ENCODE measurements around the gene OBP2A.

OBP2A gene

DNA sequence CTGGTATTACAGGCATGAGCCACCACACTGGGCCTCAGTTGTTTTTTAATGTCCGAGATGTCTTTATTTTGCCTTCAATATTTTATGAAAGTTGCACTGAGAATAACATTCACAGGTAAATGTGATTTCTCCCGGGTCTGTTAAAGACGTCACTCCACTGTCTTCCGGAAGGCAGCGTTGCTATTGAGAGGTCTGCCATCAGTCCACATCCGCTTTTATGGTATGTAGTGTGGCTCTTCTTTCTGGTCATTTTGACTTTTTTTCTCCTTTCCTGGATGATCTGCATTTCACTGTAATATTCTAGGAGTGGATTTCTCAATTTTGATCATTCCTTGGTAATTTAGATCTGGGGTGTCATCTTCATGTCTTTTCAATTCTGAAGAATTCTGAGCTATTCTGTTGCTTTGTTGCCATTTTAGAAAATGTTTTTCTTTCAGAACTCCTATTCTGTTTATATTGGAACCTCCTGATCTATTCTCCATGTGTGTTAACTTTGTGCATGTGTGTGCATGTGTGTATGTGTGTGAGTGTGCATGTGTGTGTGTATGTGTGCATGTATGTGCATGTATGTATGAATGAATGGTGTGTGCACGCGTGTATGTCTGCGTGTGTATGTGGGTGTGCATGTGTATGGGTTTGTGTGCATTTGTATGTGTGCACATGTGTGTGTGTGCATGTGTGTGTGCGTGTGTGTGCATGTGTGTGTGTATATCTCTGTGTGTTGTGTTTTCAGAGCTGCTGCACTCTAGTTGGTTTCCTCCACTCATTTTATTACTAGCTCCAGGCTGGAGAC is 26.6 kb upstream of the OBP2A start:
- Histone ChIP-seq H3K27ac (ENCODE audit: low read depth, low read length, poor library complexity, severe bottlenecking) (no peak overlapping the region), H3K79me2 (ENCODE audit: insufficient read depth, low read length) (no peaks in the 10 kb centered on the region), H3K4me3 (ENCODE audit: low read depth, low read length, poor library complexity, severe bottlenecking) (no peak overlapping the region), H3K9ac (ENCODE audit: low read length) (no peak overlapping the region), H3K36me3 (ENCODE audit: insufficient read depth, low read length) (no peaks in the 10 kb centered on the region), H3F3A (ENCODE audit: insufficient read depth, low read length) (no peaks in the 10 kb centered on the region), H3K9me3 (ENCODE audit: low read length) (no peaks in the 10 kb centered on the region), H3K9me2 (ENCODE audit: low read depth, low read length) (no peaks in the 10 kb centered on the region), H3K4me1 (ENCODE audit: insufficient read depth, low read length, severe bottlenecking) (no peaks in the 10 kb centered on the region), H4K20me1 (ENCODE audit: insufficient read depth, low read length) (no peaks in the 10 kb centered on the region), H2AFZ (ENCODE audit: low read length) (no peak overlapping the region), H3K4me2 (ENCODE audit: low read length) (no peak overlapping the region), H3K27me3 (ENCODE audit: insufficient read depth, low read length) (peaks cover 6% of the 10 kb centered on the region; the same call in 1 of the 2 replicates)
- no peak for TF ChIP-seq EZH2 (IDR thresholded peaks at IDR 0.05; ENCODE audit: borderline replicate concordance, low read length)
- TF ChIP-seq, protein P1, sequence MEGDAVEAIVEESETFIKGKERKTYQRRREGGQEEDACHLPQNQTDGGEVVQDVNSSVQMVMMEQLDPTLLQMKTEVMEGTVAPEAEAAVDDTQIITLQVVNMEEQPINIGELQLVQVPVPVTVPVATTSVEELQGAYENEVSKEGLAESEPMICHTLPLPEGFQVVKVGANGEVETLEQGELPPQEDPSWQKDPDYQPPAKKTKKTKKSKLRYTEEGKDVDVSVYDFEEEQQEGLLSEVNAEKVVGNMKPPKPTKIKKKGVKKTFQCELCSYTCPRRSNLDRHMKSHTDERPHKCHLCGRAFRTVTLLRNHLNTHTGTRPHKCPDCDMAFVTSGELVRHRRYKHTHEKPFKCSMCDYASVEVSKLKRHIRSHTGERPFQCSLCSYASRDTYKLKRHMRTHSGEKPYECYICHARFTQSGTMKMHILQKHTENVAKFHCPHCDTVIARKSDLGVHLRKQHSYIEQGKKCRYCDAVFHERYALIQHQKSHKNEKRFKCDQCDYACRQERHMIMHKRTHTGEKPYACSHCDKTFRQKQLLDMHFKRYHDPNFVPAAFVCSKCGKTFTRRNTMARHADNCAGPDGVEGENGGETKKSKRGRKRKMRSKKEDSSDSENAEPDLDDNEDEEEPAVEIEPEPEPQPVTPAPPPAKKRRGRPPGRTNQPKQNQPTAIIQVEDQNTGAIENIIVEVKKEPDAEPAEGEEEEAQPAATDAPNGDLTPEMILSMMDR (IDR thresholded peaks at IDR 0.05; ENCODE audit: low read length): no peak

DNA sequence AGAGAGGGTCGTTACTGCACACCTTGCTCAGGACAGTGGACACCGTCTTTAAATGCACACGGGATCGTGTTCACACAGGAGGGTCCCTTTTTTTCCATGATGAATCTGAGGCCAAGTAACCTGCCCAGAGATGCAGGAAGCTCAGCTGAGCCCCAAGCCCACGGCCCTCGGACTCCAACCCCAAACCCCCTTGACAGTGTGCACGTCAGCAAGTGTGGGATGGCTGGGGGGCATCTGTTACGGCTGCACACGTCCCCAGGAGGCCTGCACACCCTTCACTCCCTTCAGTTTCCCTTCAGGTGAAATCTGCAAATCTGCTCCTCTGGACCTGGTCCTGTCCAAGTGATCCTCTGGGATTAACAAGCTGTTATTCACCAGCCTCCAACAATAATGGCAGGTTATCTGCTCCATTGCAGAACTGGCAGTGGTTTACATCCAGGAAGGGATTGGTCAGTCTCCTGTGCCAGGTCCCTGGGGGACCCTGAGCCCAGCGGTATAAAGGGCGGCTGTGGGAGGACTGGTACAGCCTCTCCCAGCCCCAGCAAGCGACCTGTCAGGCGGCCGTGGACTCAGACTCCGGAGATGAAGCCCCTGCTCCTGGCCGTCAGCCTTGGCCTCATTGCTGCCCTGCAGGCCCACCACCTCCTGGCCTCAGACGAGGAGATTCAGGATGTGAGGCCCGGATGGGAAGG is 24.9 kb upstream of the OBP2A start, which contains the start of gene LCN1:
TSS of gene LCN1 (plus strand) at position 525 of the 692 bp plus-strand sequence. CDS start at position 583, 58 bp downstream.
- no peak within 1 kb of the TSS for H3K9ac ChIP-seq (ENCODE audit: low read length)
- TF ChIP-seq, protein P1 (IDR thresholded peaks at IDR 0.05; ENCODE audit: low read length): no peak
- TF ChIP-seq EZH2 (IDR thresholded peaks at IDR 0.05; ENCODE audit: borderline replicate concordance, low read length): no peak
- no peaks in the 10 kb centered on the region for H3K27me3 ChIP-seq (ENCODE audit: insufficient read depth, low read length)

DNA sequence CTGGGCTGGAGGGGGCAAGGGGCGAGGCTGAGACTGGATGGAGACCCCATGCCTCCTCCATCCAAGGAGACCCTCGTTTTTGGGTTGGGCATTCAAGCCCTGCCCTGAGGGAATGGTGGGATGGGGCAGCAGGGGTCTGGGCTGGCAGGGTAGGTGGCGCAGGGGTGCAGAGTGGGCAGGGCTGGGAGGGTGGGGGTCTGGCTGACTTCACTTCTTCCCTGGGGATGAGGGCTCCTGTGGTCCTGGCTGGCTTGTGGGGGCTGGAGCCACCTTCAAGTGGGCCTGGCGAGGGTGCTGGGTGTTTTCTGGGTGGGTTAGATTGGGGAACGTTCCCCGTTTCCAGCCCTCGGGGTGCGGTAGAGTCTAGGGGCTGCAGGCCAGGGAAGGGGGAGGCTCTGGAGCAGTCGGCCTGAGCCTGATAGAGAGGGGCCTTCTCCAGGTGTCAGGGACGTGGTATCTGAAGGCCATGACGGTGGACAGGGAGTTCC is 24.3 kb upstream of the OBP2A start:
- Histone ChIP-seq H3K27me3 (ENCODE audit: insufficient read depth, low read length) (no peaks in the 10 kb centered on the region), H3K9me3 (ENCODE audit: low read length) (no peaks in the 10 kb centered on the region), H3K9ac (ENCODE audit: low read length) (no peak overlapping the region), H4K20me1 (ENCODE audit: insufficient read depth, low read length) (no peaks in the 10 kb centered on the region), H3K4me1 (ENCODE audit: insufficient read depth, low read length, severe bottlenecking) (no peaks in the 10 kb centered on the region), H3F3A (ENCODE audit: insufficient read depth, low read length) (no peaks in the 10 kb centered on the region), H3K79me2 (ENCODE audit: insufficient read depth, low read length) (no peaks in the 10 kb centered on the region), H3K9me2 (ENCODE audit: low read depth, low read length) (no peaks in the 10 kb centered on the region), H3K27ac (ENCODE audit: low read depth, low read length, poor library complexity, severe bottlenecking) (no peak overlapping the region), H3K4me2 (ENCODE audit: low read length) (no peak overlapping the region), H3K4me3 (ENCODE audit: low read depth, low read length, poor library complexity, severe bottlenecking) (no peak overlapping the region), H3K36me3 (ENCODE audit: insufficient read depth, low read length) (no peaks in the 10 kb centered on the region), H2AFZ (ENCODE audit: low read length) (no peak overlapping the region)
- no peak for TF ChIP-seq EZH2 (IDR thresholded peaks at IDR 0.05; ENCODE audit: borderline replicate concordance, low read length)
- TF ChIP-seq, protein P1 (IDR thresholded peaks at IDR 0.05; ENCODE audit: low read length): no peak

More for the DNA sequence above, 24.9 kb upstream of the OBP2A start, which contains the start of gene LCN1:
- Histone ChIP-seq H3K36me3 (ENCODE audit: insufficient read depth, low read length) (no peaks in the 10 kb centered on the region), H2AFZ (ENCODE audit: low read length) (no peak within 1 kb of the TSS), H3K4me3 (ENCODE audit: low read depth, low read length, poor library complexity, severe bottlenecking) (no peak within 1 kb of the TSS), H3F3A (ENCODE audit: insufficient read depth, low read length) (no peaks in the 10 kb centered on the region), H3K79me2 (ENCODE audit: insufficient read depth, low read length) (no peaks in the 10 kb centered on the region), H3K9me2 (ENCODE audit: low read depth, low read length) (no peaks in the 10 kb centered on the region), H3K27ac (ENCODE audit: low read depth, low read length, poor library complexity, severe bottlenecking) (no peak within 1 kb of the TSS), H4K20me1 (ENCODE audit: insufficient read depth, low read length) (no peaks in the 10 kb centered on the region), H3K9me3 (ENCODE audit: low read length) (no peaks in the 10 kb centered on the region), H3K4me2 (ENCODE audit: low read length) (no peak within 1 kb of the TSS), H3K4me1 (ENCODE audit: insufficient read depth, low read length, severe bottlenecking) (no peaks in the 10 kb centered on the region)

Data from OCI-LY1 (cell line).